ENCODE results near the gene KPNA1. TPM values are rescaled to one million over a fixed set of nuclear protein-coding genes. Genes with fewer than 3 reads are reported as not detected.

The KPNA1 gene
- total RNA-seq, 1 donor from 2014 or later: 28.4 TPM

GRCh38 chr3:122407946-122408345 lies 106.8 kb downstream of the KPNA1 start:
- H3K36me3 ChIP-seq (ENCODE audit: control insufficient read depth, insufficient read depth, low read length): peaks cover 9% of the 10 kb centered on the region
- DNase-seq (ENCODE audit: low read depth): no peak
- no peaks in the 10 kb centered on the region for H3K27me3 ChIP-seq (ENCODE audit: control insufficient read depth, insufficient read depth, low read length)
- TF ChIP-seq, protein P1, sequence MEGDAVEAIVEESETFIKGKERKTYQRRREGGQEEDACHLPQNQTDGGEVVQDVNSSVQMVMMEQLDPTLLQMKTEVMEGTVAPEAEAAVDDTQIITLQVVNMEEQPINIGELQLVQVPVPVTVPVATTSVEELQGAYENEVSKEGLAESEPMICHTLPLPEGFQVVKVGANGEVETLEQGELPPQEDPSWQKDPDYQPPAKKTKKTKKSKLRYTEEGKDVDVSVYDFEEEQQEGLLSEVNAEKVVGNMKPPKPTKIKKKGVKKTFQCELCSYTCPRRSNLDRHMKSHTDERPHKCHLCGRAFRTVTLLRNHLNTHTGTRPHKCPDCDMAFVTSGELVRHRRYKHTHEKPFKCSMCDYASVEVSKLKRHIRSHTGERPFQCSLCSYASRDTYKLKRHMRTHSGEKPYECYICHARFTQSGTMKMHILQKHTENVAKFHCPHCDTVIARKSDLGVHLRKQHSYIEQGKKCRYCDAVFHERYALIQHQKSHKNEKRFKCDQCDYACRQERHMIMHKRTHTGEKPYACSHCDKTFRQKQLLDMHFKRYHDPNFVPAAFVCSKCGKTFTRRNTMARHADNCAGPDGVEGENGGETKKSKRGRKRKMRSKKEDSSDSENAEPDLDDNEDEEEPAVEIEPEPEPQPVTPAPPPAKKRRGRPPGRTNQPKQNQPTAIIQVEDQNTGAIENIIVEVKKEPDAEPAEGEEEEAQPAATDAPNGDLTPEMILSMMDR (IDR thresholded peaks at IDR 0.05; ENCODE audit: insufficient read depth, low read length, severe bottlenecking): no peak
- H3K4me3 ChIP-seq (ENCODE audit: low read depth, low read length): no peak overlapping the region
- no peak for FAIRE-seq

GRCh38 chr3:122406198-122406597 lies 108.5 kb downstream of the KPNA1 start:
- H3K36me3 ChIP-seq (ENCODE audit: control insufficient read depth, insufficient read depth, low read length): peaks cover 9% of the 10 kb centered on the region
- no peak overlapping the region for H3K4me3 ChIP-seq (ENCODE audit: low read depth, low read length)
- FAIRE-seq (no peak), DNase-seq (ENCODE audit: low read depth) (no peak)
- H3K27me3 ChIP-seq (ENCODE audit: control insufficient read depth, insufficient read depth, low read length): no peaks in the 10 kb centered on the region
- TF ChIP-seq, protein P1 (IDR thresholded peaks at IDR 0.05; ENCODE audit: insufficient read depth, low read length, severe bottlenecking): no peak

- peaks cover 8% of the 10 kb centered on the region for H3K36me3 ChIP-seq (ENCODE audit: control insufficient read depth, insufficient read depth, low read length)
- DNase-seq (ENCODE audit: low read depth): no peak
- FAIRE-seq: no peak
- H3K4me3 ChIP-seq (ENCODE audit: low read depth, low read length): no peak overlapping the region
- TF ChIP-seq, protein P1 (IDR thresholded peaks at IDR 0.05; ENCODE audit: insufficient read depth, low read length, severe bottlenecking): no peak
- no peaks in the 10 kb centered on the region for H3K27me3 ChIP-seq (ENCODE audit: control insufficient read depth, insufficient read depth, low read length)
Measured at GRCh38 chr3:122405015-122405414, 109.7 kb downstream of the KPNA1 start.

DNA sequence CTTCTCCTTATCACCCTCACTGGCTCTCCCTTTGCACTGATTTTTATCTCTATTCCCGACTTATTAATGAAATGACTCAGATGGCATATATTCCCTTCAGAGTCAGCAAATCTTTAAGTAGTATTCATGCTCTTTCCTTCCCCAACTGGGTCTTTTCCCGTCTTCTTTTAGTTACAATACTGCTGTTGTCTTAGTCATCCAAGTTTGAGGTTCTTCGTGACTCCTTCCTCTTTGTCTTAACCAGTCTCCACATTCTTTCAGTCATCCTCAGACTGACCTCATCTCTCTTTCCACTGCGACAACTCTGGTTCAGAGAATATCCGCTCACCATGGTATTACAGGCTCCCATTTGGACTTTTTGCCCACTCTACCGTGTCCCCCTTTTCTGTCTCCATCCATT lies 111.2 kb downstream of the KPNA1 start:
- TF ChIP-seq, protein P1 (IDR thresholded peaks at IDR 0.05; ENCODE audit: insufficient read depth, low read length, severe bottlenecking): no peak
- peaks cover 5% of the 10 kb centered on the region for H3K36me3 ChIP-seq (ENCODE audit: control insufficient read depth, insufficient read depth, low read length)
- no peak for FAIRE-seq
- peak; percentile 39 for DNase-seq (ENCODE audit: low read depth)
- no peaks in the 10 kb centered on the region for H3K27me3 ChIP-seq (ENCODE audit: control insufficient read depth, insufficient read depth, low read length)
- no peak overlapping the region for H3K4me3 ChIP-seq (ENCODE audit: low read depth, low read length)

GRCh38 chr3:122398920-122399319 lies 115.8 kb downstream of the KPNA1 start:
- TF ChIP-seq, protein P1 (IDR thresholded peaks at IDR 0.05; ENCODE audit: insufficient read depth, low read length, severe bottlenecking): no peak
- Histone ChIP-seq H3K36me3 (ENCODE audit: control insufficient read depth, insufficient read depth, low read length) (peaks cover 2% of the 10 kb centered on the region), H3K4me3 (ENCODE audit: low read depth, low read length) (no peak overlapping the region), H3K27me3 (ENCODE audit: control insufficient read depth, insufficient read depth, low read length) (no peaks in the 10 kb centered on the region)
- FAIRE-seq (peak; percentile 32), DNase-seq (ENCODE audit: low read depth) (no peak)

DNA sequence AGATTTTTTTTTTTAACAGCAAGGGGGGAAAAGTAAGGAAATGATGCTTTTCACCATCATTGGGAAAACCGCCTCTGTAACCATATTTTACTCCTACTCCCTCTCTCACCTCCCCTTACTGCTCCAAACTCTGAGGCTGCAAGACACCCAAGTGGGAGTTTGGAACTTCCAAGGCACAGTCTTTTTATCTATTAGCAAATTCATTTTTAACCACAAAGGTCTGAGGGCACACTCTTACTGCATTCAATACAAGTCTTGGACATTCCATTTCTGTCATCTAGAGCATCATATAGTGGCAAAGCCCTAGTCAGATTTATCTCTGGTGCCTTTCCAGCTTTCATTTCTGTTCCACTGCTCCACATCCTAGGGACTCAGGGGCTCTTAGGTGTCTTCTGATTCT lies 117.5 kb downstream of the KPNA1 start:
- no peak overlapping the region for H3K4me3 ChIP-seq (ENCODE audit: low read depth, low read length)
- DNase-seq (ENCODE audit: low read depth): no peak
- no peaks in the 10 kb centered on the region for H3K36me3 ChIP-seq (ENCODE audit: control insufficient read depth, insufficient read depth, low read length)
- H3K27me3 ChIP-seq (ENCODE audit: control insufficient read depth, insufficient read depth, low read length): no peaks in the 10 kb centered on the region
- TF ChIP-seq, protein P1 (IDR thresholded peaks at IDR 0.05; ENCODE audit: insufficient read depth, low read length, severe bottlenecking): no peak
- no peak for FAIRE-seq

Data from bronchial epithelial cell (primary cell).